Uterus (tissue), 2 donors: ENCODE data around the gene RBX1.

Source experiments
- CTCF ChIP-seq, 4 experiments: fragments of 200-600 bp in 2 of 4; fragments of 450-650 bp in 2 of 4; sonication (generic) in 2 of 4; IDR thresholded peaks; one replicate each; pipeline ENCODE4 v1.5.1; 2016 to 2019; ENCODE audit warnings: antibody characterized with exemption in 4 of 4, mild to moderate bottlenecking in 2 of 4, moderate library complexity in 1 of 4
- POLR2A ChIP-seq, 2 donors: fragments of 450-650 bp; IDR thresholded peaks; one replicate each; pipeline ENCODE4 v1.6.1; 2016; ENCODE audit warnings: antibody characterized with exemption in 2 of 2, mild to moderate bottlenecking in 1 of 2, moderate library complexity in 1 of 2

DNA sequence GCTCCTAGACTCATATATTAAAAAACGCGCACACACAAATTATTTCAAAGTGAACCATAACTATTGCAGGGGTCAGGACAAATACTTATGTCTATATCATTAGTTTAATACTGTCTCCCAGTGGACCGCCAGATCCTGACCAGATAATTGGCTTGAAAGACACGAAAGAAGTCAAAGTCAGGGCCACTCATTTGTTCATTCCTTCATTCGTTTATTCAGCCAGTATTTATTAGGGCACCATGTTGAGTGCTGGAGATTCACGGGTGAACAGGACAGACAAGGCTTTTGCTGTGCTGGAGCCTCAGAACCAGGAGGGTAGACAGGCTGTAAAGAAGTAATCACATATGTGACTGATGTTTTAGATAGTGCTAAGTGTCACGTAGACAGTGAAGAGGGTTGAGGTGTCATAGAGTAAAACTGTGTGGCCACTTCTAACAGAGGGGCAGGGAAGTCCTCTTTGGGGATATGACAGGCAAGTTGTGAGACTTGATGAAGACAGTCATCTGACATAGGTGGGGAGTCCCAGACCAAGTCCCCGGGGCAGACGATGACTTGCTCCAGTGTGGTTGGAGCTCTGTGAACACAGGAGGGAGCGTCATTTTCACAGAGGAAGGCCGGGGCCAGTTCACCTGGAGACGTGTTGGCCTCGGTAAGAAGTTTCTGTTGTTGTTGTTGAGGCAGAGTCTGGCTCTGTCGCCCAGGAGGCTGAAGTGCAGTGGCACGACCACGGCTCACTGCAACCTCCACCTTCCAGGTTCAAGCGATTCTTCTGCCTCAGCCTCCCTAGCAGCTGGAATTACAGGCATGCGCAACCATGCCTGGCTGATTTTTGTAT, 25.9 kb downstream of the RBX1 start:
- no peak for TF ChIP-seq CTCF (IDR thresholded peaks at IDR 0.05)
- no peak for TF ChIP-seq POLR2A (IDR thresholded peaks at IDR 0.05)
